Psoas muscle (tissue), 8 donors: ENCODE data around the gene TIMP2. TPM values are rescaled to one million over a fixed set of nuclear protein-coding genes. Genes with fewer than 3 reads are reported as not detected.
A peak's percentile ranks its signal among the peaks of the same experiment; 100 is the strongest.

Source experiments
- ATAC-seq, 4 donors: fragments of 200-7000 bp; cut with Tn5 transposase; one replicate each; pipeline ENCODE4 v1.9.1; 2020; ENCODE audit warnings: moderate library complexity in 3 of 4, mild to moderate bottlenecking in 2 of 4
- DNase-seq, 2 donors: peaks; one replicate each; pipeline ENCODE4 v3.0.0-alpha.2; 2020
- H3K27ac ChIP-seq: fragments of 200-600 bp; one replicate; pipeline ENCODE4 v1.8.0; 2022
- H3K27me3 ChIP-seq, 3 donors: fragments of 200-600 bp in 1 of 3; one replicate each; pipeline versions ENCODE4 v1.6.1 to v1.8.0; 2013 to 2022; ENCODE audit warnings: low read length in 2 of 3, mild to moderate bottlenecking in 2 of 3, moderate library complexity in 1 of 3; ENCODE audit not compliant: insufficient read depth in 3 of 3
- H3K36me3 ChIP-seq, 2 donors: fragments of 200-600 bp in 1 of 2; one replicate each; pipeline versions ENCODE4 v1.6.1 to v1.8.0; 2013 to 2022; ENCODE audit warnings: low read depth in 1 of 2, mild to moderate bottlenecking in 1 of 2, moderate library complexity in 1 of 2; ENCODE audit not compliant: insufficient read depth in 1 of 2
- H3K4me1 ChIP-seq: fragments of 200-600 bp; one replicate; pipeline ENCODE4 v1.8.0; 2022
- H3K4me3 ChIP-seq: fragments of 200-600 bp; one replicate; pipeline ENCODE4 v1.8.0; 2022; ENCODE audit warnings: mild to moderate bottlenecking
- H3K9me3 ChIP-seq: fragments of 200-600 bp; one replicate; pipeline ENCODE4 v1.8.0; 2022
- CTCF ChIP-seq: fragments of 200-600 bp; IDR thresholded peaks from one replicate; pipeline ENCODE4 v1.8.0; 2022; ENCODE audit warnings: antibody characterized with exemption
- WGBS, 3 donors: extraction: QIAGEN DNeasy Blood & Tissue Kit; methylation state at CpG; one replicate each; pipeline versions ENCODE4 v1.1.6 to v1.1.7; 2013; 5-methylcytosine and 5-hydroxymethylcytosine counted together
- intact Hi-C, 2 donors: fragments of 100-400 bp; cut with DNase I; formaldehyde crosslinking; loops; one replicate each; pipeline versions ENCODE4 v1.11.0 to v1.14.2; 2022
- polyA plus RNA-seq, 3 donors: library from polyadenylated mRNA; stranded (reverse); fragments of 200-250 nt; gene quantifications; one replicate each; pipeline ENCODE4 v1.2.3, GENCODE V29; 2013
- total RNA-seq, 4 donors: library from RNA; stranded (reverse); fragmentation: NEBNext Ultra II Directional in 2 of 4; extraction: Animal tissue kit (Norgen Biotek cat#: 25700) in 2 of 4; gene quantifications; one replicate each; pipeline versions ENCODE4 v1.2.1 to v1.2.4, GENCODE V29; 2021 to 2023
- donor health status: healthy with polysubstance abuse.
- donor health status: DM: no; HTN: no; CAD: no; lungs with moderate emphysema.
- donor health status: Bipolar disorder and iron deficiency.
- donor health status: healthy.
- donor health status: DM: yes; HTN: yes; CAD: no.
- donor health status: DM: no; HTN: no; CAD: no.
- donor health status: DM: no; HTN: no; CAD: no.
- donor health status: DM: yes; HTN: yes; CAD: no.

Gene TIMP2
- total and polyA plus RNA-seq, 7 donors, result 10.3 to 53.6 (median 18.5) TPM

DNA sequence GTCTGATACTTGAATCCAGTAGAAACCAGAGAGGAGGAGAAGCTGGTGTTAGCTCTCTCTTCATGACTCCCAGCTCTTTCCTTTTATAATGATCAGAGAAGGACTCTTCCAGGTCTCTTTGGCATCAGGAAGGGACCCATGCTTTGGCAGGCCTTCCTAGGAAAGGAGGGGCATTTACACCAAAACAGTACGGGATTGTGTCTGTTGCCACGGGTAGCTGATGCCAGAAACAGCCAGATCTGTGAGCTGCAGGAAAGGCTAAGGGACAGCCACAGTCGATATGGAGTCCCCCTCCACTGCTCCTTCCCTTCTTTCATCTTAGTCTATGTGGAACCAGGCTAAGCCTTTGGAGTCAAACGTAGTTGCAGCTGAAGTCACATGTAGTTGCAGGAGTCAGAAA is 31.5 kb downstream of the TIMP2 start:
- Histone ChIP-seq H3K4me3 (no peak overlapping the region), H3K4me1 (peaks cover 44% of the 10 kb centered on the region), H3K27me3 (no peaks in the 10 kb centered on the region), H3K36me3 (no peaks in the 10 kb centered on the region), H3K9me3 (no peaks in the 10 kb centered on the region), H3K27ac (no peak overlapping the region)
- DNase-seq (no peak), ATAC-seq (no peak)
- intact Hi-C loops, result no loop called here
- no peak for TF ChIP-seq CTCF
- WGBS, 3 donors, result 15 to 36% (median 23%) methylated on average over 4 of the region's 4 CpGs

DNA sequence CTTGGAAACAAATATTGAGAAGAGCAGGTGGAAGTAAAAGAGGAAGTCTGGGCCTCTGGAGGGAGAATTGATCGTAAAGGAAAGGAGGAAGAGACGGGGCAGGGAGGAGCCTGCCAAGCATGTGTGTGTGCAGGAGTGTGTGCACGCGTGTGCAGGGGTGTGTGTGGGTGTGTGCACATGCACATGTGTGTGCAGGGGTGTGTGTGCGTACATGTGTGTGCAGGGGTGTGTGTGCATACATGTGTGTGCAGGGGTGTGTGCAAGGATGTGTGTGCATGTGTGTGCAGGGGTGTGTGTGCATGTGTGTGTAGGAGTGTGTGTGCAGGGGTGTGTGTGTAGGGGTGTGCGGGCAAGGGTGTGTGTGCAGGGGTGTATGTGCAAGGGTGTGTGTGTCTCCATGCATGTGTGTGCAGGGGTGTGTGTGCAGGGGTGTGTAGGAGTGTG is 32.2 kb downstream of the TIMP2 start:
- no peak for DNase-seq
- Histone ChIP-seq H3K4me1 (peaks cover 37% of the 10 kb centered on the region), H3K36me3 (no peaks in the 10 kb centered on the region), H3K27ac (no peak overlapping the region), H3K9me3 (no peaks in the 10 kb centered on the region), H3K4me3 (no peak overlapping the region), H3K27me3 (no peaks in the 10 kb centered on the region)
- WGBS, 3 donors, result 75 to 80% (median 76%) methylated on average over 6 of the region's 6 CpGs
- ATAC-seq, result no peak
- intact Hi-C loops, result no loop called here
- TF ChIP-seq CTCF, result no peak

DNA sequence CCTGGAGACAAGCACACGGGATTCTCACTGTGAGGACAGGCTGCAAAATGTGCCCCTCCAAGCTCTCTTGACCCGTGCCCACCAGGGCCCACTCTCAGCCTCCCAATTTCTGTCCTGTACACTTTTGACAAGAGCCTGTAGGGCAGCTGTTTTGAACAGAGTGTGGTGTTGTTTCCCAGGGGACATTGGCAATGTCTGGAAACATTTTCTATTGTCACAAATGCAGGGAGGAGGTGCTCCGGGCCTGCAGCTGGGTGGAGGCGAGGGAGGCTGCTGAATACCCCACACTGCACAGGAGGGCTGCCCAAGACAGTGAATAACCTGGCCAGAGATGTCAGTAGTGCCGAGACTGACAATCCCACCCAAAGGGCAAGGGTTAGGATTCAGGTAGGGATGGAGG is 32.7 kb downstream of the TIMP2 start:
- ATAC-seq (no peak), DNase-seq (no peak)
- no peak overlapping the region for H3K4me3 ChIP-seq
- WGBS, 3 donors, result 52 to 72% (median 58%) methylated on average over 5 of the region's 5 CpGs
- H3K27ac ChIP-seq, result no peak overlapping the region
- H3K36me3 ChIP-seq, result no peaks in the 10 kb centered on the region
- TF ChIP-seq CTCF, result no peak
- H3K4me1 ChIP-seq, result peaks cover 35% of the 10 kb centered on the region
- intact Hi-C loops, result no loop called here
- H3K27me3 ChIP-seq, result no peaks in the 10 kb centered on the region
- no peaks in the 10 kb centered on the region for H3K9me3 ChIP-seq

GRCh38 chr17:78892062-78892456 is 33.1 kb downstream of the TIMP2 start:
- H3K4me1 ChIP-seq, result peaks cover 30% of the 10 kb centered on the region
- no peaks in the 10 kb centered on the region for H3K27me3 ChIP-seq
- no peaks in the 10 kb centered on the region for H3K36me3 ChIP-seq
- intact Hi-C loops, result no loop called here
- 78 to 81% (median 79%) methylated on average over 14 of the region's 14 CpGs for WGBS, 3 donors
- H3K9me3 ChIP-seq, result no peaks in the 10 kb centered on the region
- ATAC-seq (no peak), DNase-seq (no peak)
- no peak for TF ChIP-seq CTCF
- H3K27ac ChIP-seq, result peak overlapping the region; percentile 10
- no peak overlapping the region for H3K4me3 ChIP-seq

GRCh38 chr17:78891406-78892061 is 33.7 kb downstream of the TIMP2 start:
- 63 to 74% (median 68%) methylated on average over 21 of the region's 21 CpGs for WGBS, 3 donors

More at GRCh38 chr17:78891406-78892061, 33.7 kb downstream of the TIMP2 start:
- intact Hi-C loops, result no loop called here
- H3K4me3 ChIP-seq, result no peak overlapping the region
- H3K27ac ChIP-seq, result peak overlapping the region; percentile 10
- H3K36me3 ChIP-seq, result no peaks in the 10 kb centered on the region
- ATAC-seq (no peak), DNase-seq (no peak)
- no peak for TF ChIP-seq CTCF
- peaks cover 28% of the 10 kb centered on the region for H3K4me1 ChIP-seq
- no peaks in the 10 kb centered on the region for H3K27me3 ChIP-seq
- no peaks in the 10 kb centered on the region for H3K9me3 ChIP-seq
